HG03025 (cell line): ENCODE results near the gene GSAP.

Source experiments
- ATAC-seq: cut with Tn5 transposase; IDR thresholded peaks from one replicate; pipeline ENCODE4 v1.9.1; 2021; ENCODE audit warnings: mild to moderate bottlenecking, moderate library complexity; ENCODE audit not compliant: unreplicated experiment, low FRiP score

GSAP gene

GRCh38 chr7:77409739-77410547, 6.2 kb downstream of the GSAP start:
- no peak for ATAC-seq

- no peak for ATAC-seq
Observed at GRCh38 chr7:77409005-77409738, 7.0 kb downstream of the GSAP start.

GRCh38 chr7:77407906-77408305, 8.2 kb downstream of the GSAP start:
- no peak for ATAC-seq

GRCh38 chr7:77406421-77406820, 9.7 kb downstream of the GSAP start:
- no peak for ATAC-seq

- ATAC-seq, result no peak
Observed at GRCh38 chr7:77404641-77405040, 11.5 kb downstream of the GSAP start.

GRCh38 chr7:77403957-77404356, 12.2 kb downstream of the GSAP start:
- no peak for ATAC-seq

GRCh38 chr7:77402818-77403217, 13.3 kb downstream of the GSAP start:
- no peak for ATAC-seq

GRCh38 chr7:77401002-77401401, 15.1 kb downstream of the GSAP start:
- ATAC-seq, result no peak

- ATAC-seq, result no peak
Observed at GRCh38 chr7:77399816-77400215, 16.3 kb downstream of the GSAP start.

- ATAC-seq, result no peak
Observed at GRCh38 chr7:77396894-77397547, 19.1 kb downstream of the GSAP start.

- ATAC-seq, result no peak
Observed at GRCh38 chr7:77395626-77396025, 20.5 kb downstream of the GSAP start.

GRCh38 chr7:77393954-77394353, 22.2 kb downstream of the GSAP start:
- no peak for ATAC-seq

- ATAC-seq, result peak; percentile 71
Observed at GRCh38 chr7:77393261-77393660, 22.9 kb downstream of the GSAP start.

- no peak for ATAC-seq
Observed at GRCh38 chr7:77391230-77391629, 24.9 kb downstream of the GSAP start.

GRCh38 chr7:77388055-77388641, 28.0 kb downstream of the GSAP start:
- no peak for ATAC-seq

- no peak for ATAC-seq
Observed at GRCh38 chr7:77386165-77386822, 29.9 kb downstream of the GSAP start.

GRCh38 chr7:77383333-77383740, 32.8 kb downstream of the GSAP start:
- ATAC-seq, result no peak

GRCh38 chr7:77382532-77382931, 33.6 kb downstream of the GSAP start:
- no peak for ATAC-seq

GRCh38 chr7:77378584-77378983, 37.6 kb downstream of the GSAP start:
- no peak for ATAC-seq

GRCh38 chr7:77370606-77371005, 45.5 kb downstream of the GSAP start:
- ATAC-seq, result no peak
